HCT116 (cell line): ENCODE data around the gene HVCN1. TPM values are rescaled to one million over a fixed set of nuclear protein-coding genes. Genes with fewer than 3 reads are reported as not detected.

Source experiments
- ATAC-seq: fragments of 200-7000 bp; cut with Tn5 transposase; 2 replicates; pipeline ENCODE4 v1.9.1; 2020; ENCODE audit warnings: mild to moderate bottlenecking, moderate library complexity
- BruUV-seq: library from RNA; stranded (reverse); fragments of 400-500 nt; replicated peaks from 2 replicates; lab custom pipeline; 2021; lab: Mats Ljungman, UMichigan
- CTCF ChIA-PET: fragments of 300-600 bp; sonication (Branson Sonifier 250); formaldehyde crosslinking; loops from one replicate; lab custom pipeline; 2021; ENCODE audit warnings: antibody characterized with exemption; lab: Charles Lee
- POLR2A ChIA-PET: fragments of 300-600, 350-600 bp; sonication (Branson Sonifier 250); formaldehyde crosslinking; loops from one replicate; lab custom pipeline; 2021; ENCODE audit warnings: antibody characterized with exemption; lab: Charles Lee
- RAD21 ChIA-PET, 2 experiments: fragments of 300-600 bp; sonication (Branson Sonifier 250); formaldehyde crosslinking; loops; one replicate each; lab custom pipeline; 2023; ENCODE audit warnings: low total read pairs in 2 of 2; ENCODE audit not compliant: uncharacterized antibody in 2 of 2, unreplicated experiment in 2 of 2, low non-redundant PET in 1 of 2; lab: Charles Lee
- DNase-seq: peaks from one replicate; pipeline ENCODE4 v3.0.0-alpha.2; 2010; ENCODE audit warnings: low read depth, low spot score
- H2AFZ ChIP-seq: fragments of 200-600 bp; shearing (Covaris generic), sonication (generic); 2 replicates; pipeline ENCODE4 v1.6.1; 2017; ENCODE audit warnings: low read depth, mixed run types, mixed read lengths, antibody characterized with exemption, low read length; ENCODE audit not compliant: poor library complexity, severe bottlenecking
- H3K27ac ChIP-seq: 2 replicates; pipeline ENCODE4 v1.5.1; 2012; ENCODE audit warnings: low read depth, low read length
- H3K27me3 ChIP-seq: fragments of 200-600 bp; sonication (generic); 2 replicates; pipeline ENCODE4 v1.6.1; 2016; ENCODE audit warnings: mixed run types, low read length, mixed read lengths; ENCODE audit not compliant: insufficient read depth
- H3K36me3 ChIP-seq, 2 experiments: fragments of 200-500 bp in 1 of 2; fragments of 200-600 bp in 1 of 2; sonication (Bioruptor generic) in 1 of 2; sonication (generic) in 1 of 2; 2 replicates each; pipeline versions ENCODE4 v1.5.1 to v1.6.1; 2014 to 2016; ENCODE audit warnings: low read length in 2 of 2, inconsistent platforms in 1 of 2, mixed read lengths in 1 of 2, mixed run types in 1 of 2; ENCODE audit not compliant: insufficient read depth in 2 of 2, control insufficient read depth in 1 of 2
- H3K4me1 ChIP-seq, 2 experiments: fragments of 200-600 bp in 1 of 2; sonication (generic) in 1 of 2; 2 replicates each; pipeline versions ENCODE4 v1.5.1 to v1.6.1; 2012 to 2017; ENCODE audit warnings: low read length in 2 of 2, inconsistent platforms in 1 of 2, mild to moderate bottlenecking in 1 of 2, mixed read lengths in 1 of 2, mixed run types in 1 of 2, moderate library complexity in 1 of 2; ENCODE audit not compliant: insufficient read depth in 2 of 2, control insufficient read depth in 1 of 2
- H3K4me2 ChIP-seq: fragments of 200-600 bp; sonication (generic); 2 replicates; pipeline ENCODE4 v1.6.1; 2017; ENCODE audit warnings: mixed run types, low read length, mixed read lengths
- H3K4me3 ChIP-seq, 2 experiments: fragments of 200-600 bp in 1 of 2; sonication (generic) in 1 of 2; replicated peaks in 1 of 2; 2 replicates each; pipeline ENCODE4 v1.5.1; 2011 to 2016; ENCODE audit warnings: low read length in 2 of 2, control low read depth in 1 of 2, low read depth in 1 of 2, mild to moderate bottlenecking in 1 of 2, mixed read lengths in 1 of 2, mixed run types in 1 of 2
- H3K79me2 ChIP-seq: fragments of 200-600 bp; sonication (generic); 2 replicates; pipeline ENCODE4 v1.6.1; 2017; ENCODE audit warnings: mild to moderate bottlenecking, mixed run types, low read length, moderate library complexity, mixed read lengths; ENCODE audit not compliant: insufficient read depth
- H3K9ac ChIP-seq: fragments of 200-600 bp; sonication (generic); 2 replicates; pipeline ENCODE4 v1.6.1; 2016; ENCODE audit warnings: low read length, mixed read lengths
- H3K9me2 ChIP-seq: fragments of 200-600 bp; sonication (generic), shearing (Covaris generic); 2 replicates; pipeline ENCODE4 v1.6.1; 2017; ENCODE audit warnings: mixed run types, mild to moderate bottlenecking, moderate library complexity; ENCODE audit not compliant: insufficient read depth
- H3K9me3 ChIP-seq, 2 experiments: fragments of 200-500 bp in 1 of 2; fragments of 200-600 bp in 1 of 2; sonication (Bioruptor generic) in 1 of 2; sonication (generic) in 1 of 2; 2 replicates each; pipeline ENCODE4 v1.6.1; 2014 to 2017; ENCODE audit warnings: low read length in 2 of 2, mixed read lengths in 2 of 2, inconsistent platforms in 1 of 2, low read depth in 1 of 2, mild to moderate bottlenecking in 1 of 2, mixed run types in 1 of 2, moderate library complexity in 1 of 2; ENCODE audit not compliant: control insufficient read depth in 1 of 2, insufficient read depth in 1 of 2
- H4K20me1 ChIP-seq: fragments of 200-600 bp; sonication (generic), shearing (Covaris generic); 2 replicates; pipeline ENCODE4 v1.6.1; 2017; ENCODE audit warnings: mixed run types, mild to moderate bottlenecking, moderate library complexity; ENCODE audit not compliant: insufficient read depth
- ATF3 ChIP-seq: IDR thresholded peaks from 2 replicates; pipeline ENCODE4 v1.6.1; 2012
- CEBPB ChIP-seq: IDR thresholded peaks from 2 replicates; pipeline ENCODE4 v1.6.1; 2012; ENCODE audit warnings: low read depth
- EGR1 ChIP-seq: IDR thresholded peaks from 2 replicates; pipeline ENCODE4 v1.6.1; 2012; ENCODE audit warnings: low read depth
- EZH2 ChIP-seq: fragments of 200-600 bp; sonication (generic); IDR thresholded peaks from 2 replicates; pipeline ENCODE4 v1.6.1; 2017; ENCODE audit warnings: antibody characterized with exemption, mixed run types
- EZH2phosphoT487 ChIP-seq: fragments of 200-600 bp; IDR thresholded peaks from 2 replicates; pipeline ENCODE4 v1.6.1; 2018; ENCODE audit warnings: antibody characterized with exemption, borderline replicate concordance
- FOSL1 ChIP-seq: IDR thresholded peaks from 2 replicates; pipeline ENCODE4 v1.6.1; 2012; ENCODE audit warnings: low read depth
- POLR2A ChIP-seq: IDR thresholded peaks from 2 replicates; pipeline ENCODE4 v1.7.0; 2011; ENCODE audit warnings: borderline replicate concordance; ENCODE audit not compliant: insufficient read depth, insufficient read length; ENCODE audit errors: extremely low read depth
- POLR2AphosphoS5 ChIP-seq: IDR thresholded peaks from 2 replicates; pipeline ENCODE4 v1.6.1; 2011; ENCODE audit warnings: mild to moderate bottlenecking, low read depth, low read length, moderate library complexity
- RAD21 ChIP-seq: IDR thresholded peaks from 2 replicates; pipeline ENCODE4 v1.6.1; 2012; ENCODE audit warnings: low read depth, mild to moderate bottlenecking
- REST ChIP-seq: IDR thresholded peaks from 2 replicates; pipeline ENCODE4 v1.6.1; 2012; ENCODE audit warnings: low read depth
- SIN3A ChIP-seq: IDR thresholded peaks from 2 replicates; pipeline ENCODE4 v1.6.1; 2012; ENCODE audit warnings: low read depth
- SP1 ChIP-seq: IDR thresholded peaks from 2 replicates; pipeline ENCODE4 v1.6.1; 2012; ENCODE audit warnings: low read depth
- TCF7L2 ChIP-seq: IDR thresholded peaks from 2 replicates; pipeline ENCODE4 v1.7.0; 2011; ENCODE audit warnings: borderline replicate concordance, inconsistent platforms; ENCODE audit not compliant: insufficient read depth, insufficient read length; ENCODE audit errors: extremely low read depth
- YY1 ChIP-seq: IDR thresholded peaks from 2 replicates; pipeline ENCODE4 v1.6.1; 2011; ENCODE audit warnings: low read length, low read depth, moderate library complexity, mild to moderate bottlenecking; ENCODE audit not compliant: insufficient replicate concordance; ENCODE audit errors: extremely low read depth
- ZFX ChIP-seq: fragments of 450-650 bp; IDR thresholded peaks from 2 replicates; pipeline ENCODE4 v1.6.1; 2017
- ZNF274 ChIP-seq: fragments of 200-500 bp; sonication (Bioruptor generic); IDR thresholded peaks from 2 replicates; pipeline ENCODE4 v1.6.1; 2014; ENCODE audit warnings: mild to moderate bottlenecking, low read depth, low read length, inconsistent platforms
- intact Hi-C: fragments of 100-400 bp; cut with micrococcal nuclease; formaldehyde crosslinking; loops from 2 replicates; pipeline ENCODE4 v1.10.0; 2022
- total RNA-seq: library from RNA; stranded (reverse); gene quantifications from one replicate; pipeline ENCODE4 v1.2.1, GENCODE V29; 2021; ENCODE audit not compliant: unreplicated experiment

HVCN1 gene
- total RNA-seq, 1 experiment from 2014 or later: 0.15 TPM

GRCh38 chr12:110694330-110694901, 5.5 kb upstream of the HVCN1 start:
- Histone ChIP-seq H3K4me3 (no peak overlapping the region), H3K9me2 (no peaks in the 10 kb centered on the region), H3K27ac (no peak overlapping the region), H3K9ac (no peak overlapping the region), H3K4me1 (peaks cover 6 to 14% of the 10 kb centered on the region in 2 experiments), H3K9me3 (no peaks in the 10 kb centered on the region), H3K4me2 (no peak overlapping the region), H3K79me2 (no peaks in the 10 kb centered on the region), H4K20me1 (no peaks in the 10 kb centered on the region), H3K36me3 (no peaks in the 10 kb centered on the region), H2AFZ (no peak overlapping the region), H3K27me3 (no peaks in the 10 kb centered on the region)
- TF ChIP-seq ATF3 (no peak), SIN3A (no peak), EZH2phosphoT487 (no peak), EGR1 (no peak), SP1 (no peak), YY1 (no peak), TCF7L2 (no peak), ZFX (no peak), REST (no peak), CEBPB (no peak), POLR2AphosphoS5 (no peak), RAD21 (no peak), ZNF274 (no peak), EZH2 (no peak), FOSL1 (no peak), POLR2A (no peak)
- intact Hi-C loops: loop anchor here (10.0 kb wide), 1 partner anchor 80 kb away; the partner anchor contains the start of gene TCTN1
- no peak for ATAC-seq
- ChIA-PET RAD21 (no interaction called here), CTCF (no interaction called here), POLR2A (no interaction called here)
- DNase-seq: no peak
- BruUV-seq: no TSS peak
